HEK293 (cell line): ENCODE measurements around the gene NCKAP5L.
A peak's percentile ranks its signal among the peaks of the same experiment; 100 is the strongest.

Source experiments
- ATF2 ChIP-seq: fragments of 450-650 bp; formaldehyde crosslinking; IDR thresholded peaks from 2 replicates; pipeline ENCODE4 v1.5.1; 2016; ENCODE audit warnings: missing biosample characterization, missing genetic modification characterization, low read depth
- BCL6B ChIP-seq: fragments of 450-650 bp; formaldehyde crosslinking; IDR thresholded peaks from 2 replicates; pipeline ENCODE4 v1.5.1; 2017; ENCODE audit warnings: missing biosample characterization, missing genetic modification characterization
- HIC1 ChIP-seq: fragments of 450-650 bp; formaldehyde crosslinking; IDR thresholded peaks from 2 replicates; pipeline ENCODE4 v1.5.1; 2016; ENCODE audit warnings: missing biosample characterization, missing genetic modification characterization
- IKZF3 ChIP-seq: fragments of 450-650 bp; IDR thresholded peaks from 2 replicates; pipeline ENCODE4 v1.5.0; 2018; ENCODE audit warnings: missing biosample characterization, mild to moderate bottlenecking, missing genetic modification characterization, moderate library complexity
- KLF17 ChIP-seq: fragments of 450-650 bp; formaldehyde crosslinking; IDR thresholded peaks from 2 replicates; pipeline ENCODE4 v1.5.1; 2016; ENCODE audit warnings: missing biosample characterization, missing genetic modification characterization
- OSR2 ChIP-seq: fragments of 450-650 bp; formaldehyde crosslinking; IDR thresholded peaks from 2 replicates; pipeline ENCODE4 v1.5.1; 2016; ENCODE audit warnings: missing biosample characterization, missing genetic modification characterization
- PRDM10 ChIP-seq: fragments of 450-650 bp; formaldehyde crosslinking; IDR thresholded peaks from 2 replicates; pipeline ENCODE4 v1.5.1; 2016; ENCODE audit warnings: missing biosample characterization, missing genetic modification characterization
- PRDM4 ChIP-seq: fragments of 450-650 bp; formaldehyde crosslinking; IDR thresholded peaks from 2 replicates; pipeline ENCODE4 v1.5.1; 2017; ENCODE audit warnings: missing biosample characterization, missing genetic modification characterization
- ZBTB8A ChIP-seq: fragments of 450-650 bp; formaldehyde crosslinking; IDR thresholded peaks from 2 replicates; pipeline ENCODE4 v1.5.1; 2016; ENCODE audit warnings: missing biosample characterization, missing genetic modification characterization
- ZFHX2 ChIP-seq: fragments of 450-650 bp; formaldehyde crosslinking; conservative IDR thresholded peaks from 2 replicates; pipeline ENCODE4 v1.5.1; 2016; ENCODE audit warnings: missing biosample characterization, missing genetic modification characterization
- ZNF335 ChIP-seq: fragments of 450-650 bp; formaldehyde crosslinking; conservative IDR thresholded peaks from 2 replicates; pipeline ENCODE4 v1.5.1; 2016; ENCODE audit warnings: missing biosample characterization, missing genetic modification characterization
- ZNF341 ChIP-seq: fragments of 450-650 bp; formaldehyde crosslinking; IDR thresholded peaks from 2 replicates; pipeline ENCODE4; 2016; ENCODE audit warnings: low read depth, missing biosample characterization, missing genetic modification characterization
- ZNF398 ChIP-seq: fragments of 450-650 bp; formaldehyde crosslinking; IDR thresholded peaks from 2 replicates; pipeline ENCODE4 v1.5.1; 2017; ENCODE audit warnings: missing biosample characterization, missing genetic modification characterization
- ZNF423 ChIP-seq: fragments of 450-650 bp; formaldehyde crosslinking; IDR thresholded peaks from 2 replicates; pipeline ENCODE4 v1.5.1; 2016; ENCODE audit warnings: missing biosample characterization, missing genetic modification characterization
- ZNF600 ChIP-seq: fragments of 450-650 bp; formaldehyde crosslinking; IDR thresholded peaks from 2 replicates; pipeline ENCODE4 v1.5.1; 2016; ENCODE audit warnings: missing biosample characterization, missing genetic modification characterization
- ZNF610 ChIP-seq: fragments of 450-650 bp; formaldehyde crosslinking; IDR thresholded peaks from 2 replicates; pipeline ENCODE4 v1.5.1; 2016; ENCODE audit warnings: missing biosample characterization, missing genetic modification characterization, borderline replicate concordance
- ZNF660 ChIP-seq: fragments of 450-650 bp; IDR thresholded peaks from 2 replicates; pipeline ENCODE4 v1.5.1; 2018; ENCODE audit warnings: missing biosample characterization, mild to moderate bottlenecking, missing genetic modification characterization
- ZNF747 ChIP-seq: fragments of 450-650 bp; formaldehyde crosslinking; IDR thresholded peaks from 2 replicates; pipeline ENCODE4 v1.5.1; 2016; ENCODE audit warnings: missing biosample characterization, missing genetic modification characterization
- ZSCAN30 ChIP-seq: fragments of 450-650 bp; IDR thresholded peaks from 2 replicates; pipeline ENCODE4 v1.5.1; 2018; ENCODE audit warnings: missing biosample characterization, mild to moderate bottlenecking, missing genetic modification characterization, moderate library complexity
- TF ChIP-seq, protein P1 (sequence below): fragments of 450-650 bp; formaldehyde crosslinking; IDR thresholded peaks from 2 replicates; pipeline ENCODE4 v1.5.1; 2016; ENCODE audit warnings: missing biosample characterization, missing genetic modification characterization

NCKAP5L gene

DNA sequence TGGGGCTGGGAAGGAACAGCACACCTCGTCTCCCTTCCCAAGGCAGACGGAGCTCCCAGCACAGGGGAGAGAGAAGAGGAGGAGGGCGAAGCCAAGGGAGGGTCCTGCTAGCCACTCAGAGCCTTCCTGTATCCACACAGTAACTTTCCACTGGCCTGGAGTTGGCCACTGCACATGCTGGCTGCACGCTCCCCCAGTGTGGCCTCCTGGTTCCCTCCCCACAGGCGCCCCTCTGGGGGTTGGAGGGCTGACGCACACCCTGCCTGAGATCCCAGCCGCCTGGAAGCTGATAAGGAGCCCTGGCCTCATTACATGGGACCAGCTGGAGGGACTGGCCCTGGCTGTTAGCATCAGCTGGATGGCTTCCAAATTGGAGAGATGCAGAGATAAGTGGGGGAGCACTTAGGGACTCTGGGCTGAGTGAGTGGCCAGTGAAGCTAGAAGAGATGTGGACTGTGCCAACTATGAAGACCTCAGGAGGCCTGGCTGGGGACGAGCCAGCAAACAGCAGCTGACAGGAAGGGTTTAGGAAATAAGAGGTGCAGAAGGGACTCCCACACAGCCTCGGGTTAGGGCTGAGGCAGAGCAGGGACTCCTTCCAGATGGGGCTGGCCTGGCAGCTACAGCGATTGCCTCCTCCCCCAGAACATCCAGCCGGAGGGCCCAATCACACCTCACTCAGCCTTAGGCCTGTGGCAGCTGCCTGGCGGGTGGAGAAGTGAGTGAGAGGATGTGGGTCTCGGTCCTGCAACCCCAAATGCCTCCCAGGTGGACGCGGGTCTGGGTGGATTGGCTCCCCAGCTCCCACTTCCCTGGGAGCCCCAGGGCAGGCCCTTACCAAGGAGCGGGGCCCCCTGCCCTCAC, 41.0 kb upstream of the NCKAP5L start (continued):
- TF ChIP-seq ZBTB8A (tag by site-specific recombination) (peak; percentile 99), PRDM10 (peak; percentile 97), KLF17 (tag by site-specific recombination) (peak; percentile 93), HIC1 (tag by site-specific recombination) (peak; percentile 72; the same call in 1 of the 2 replicates), ZNF423 (tag by site-specific recombination) (peak; percentile 95), ZNF398 (peak; percentile 96), ZNF747 (tag by site-specific recombination) (no peak), PRDM4 (tag by site-specific recombination) (peak; percentile 71; the same call in 1 of the 2 replicates), OSR2 (tag by site-specific recombination) (peak; percentile 89), BCL6B (no peak), ZNF600 (peak; percentile 95), ZFHX2 (tag by site-specific recombination) (peak; percentile 60), ZSCAN30 (tag by site-specific recombination) (peak; percentile 95), ATF2 (0 out of 2 replicates have a peak, but pooled peaks have one; percentile 6), ZNF341 (peak; percentile 95), ZNF610 (peak; percentile 76; the same call in 1 of the 2 replicates), IKZF3 (tag by site-specific recombination) (peak; percentile 96), ZNF660 (tag by site-specific recombination) (peak; percentile 87), ZNF335 (tag by site-specific recombination) (peak; percentile 86)
- TF ChIP-seq, protein P1, sequence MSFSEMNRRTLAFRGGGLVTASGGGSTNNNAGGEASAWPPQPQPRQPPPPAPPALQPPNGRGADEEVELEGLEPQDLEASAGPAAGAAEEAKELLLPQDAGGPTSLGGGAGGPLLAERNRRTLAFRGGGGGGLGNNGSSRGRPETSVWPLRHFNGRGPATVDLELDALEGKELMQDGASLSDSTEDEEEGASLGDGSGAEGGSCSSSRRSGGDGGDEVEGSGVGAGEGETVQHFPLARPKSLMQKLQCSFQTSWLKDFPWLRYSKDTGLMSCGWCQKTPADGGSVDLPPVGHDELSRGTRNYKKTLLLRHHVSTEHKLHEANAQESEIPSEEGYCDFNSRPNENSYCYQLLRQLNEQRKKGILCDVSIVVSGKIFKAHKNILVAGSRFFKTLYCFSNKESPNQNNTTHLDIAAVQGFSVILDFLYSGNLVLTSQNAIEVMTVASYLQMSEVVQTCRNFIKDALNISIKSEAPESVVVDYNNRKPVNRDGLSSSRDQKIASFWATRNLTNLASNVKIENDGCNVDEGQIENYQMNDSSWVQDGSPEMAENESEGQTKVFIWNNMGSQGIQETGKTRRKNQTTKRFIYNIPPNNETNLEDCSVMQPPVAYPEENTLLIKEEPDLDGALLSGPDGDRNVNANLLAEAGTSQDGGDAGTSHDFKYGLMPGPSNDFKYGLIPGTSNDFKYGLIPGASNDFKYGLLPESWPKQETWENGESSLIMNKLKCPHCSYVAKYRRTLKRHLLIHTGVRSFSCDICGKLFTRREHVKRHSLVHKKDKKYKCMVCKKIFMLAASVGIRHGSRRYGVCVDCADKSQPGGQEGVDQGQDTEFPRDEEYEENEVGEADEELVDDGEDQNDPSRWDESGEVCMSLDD, result peak; percentile 86
